ENCODE data around the gene RAPGEF1. TPM values are rescaled to one million over a fixed set of nuclear protein-coding genes. Genes with fewer than 3 reads are reported as not detected.

The RAPGEF1 gene
- total and polyA plus RNA-seq, 2 of the 13 experiments (the other 11 are each of a cell fraction or from before 2014, with no cell fraction given) = 21.2 to 38.9 TPM

DNA sequence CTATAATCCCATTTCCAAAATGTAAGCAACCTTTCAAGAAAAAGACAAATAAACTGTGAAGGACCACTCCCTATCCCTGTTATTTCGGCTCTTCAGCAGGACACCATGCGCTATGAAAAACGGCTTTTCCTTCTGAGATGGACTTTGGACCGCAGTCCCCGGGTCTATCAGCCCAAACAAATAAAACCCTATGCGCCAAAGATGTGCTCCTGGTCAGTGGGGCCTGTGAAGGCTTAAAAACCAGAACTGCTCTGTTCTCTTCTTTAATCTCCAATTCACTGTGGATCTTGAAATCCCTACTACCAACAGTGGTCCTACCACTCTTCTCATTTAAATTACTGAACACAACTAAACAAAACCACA, 33.3 kb downstream of the RAPGEF1 start (continued):
- no peak for TF ChIP-seq RARA (CRISPR knock-in tag; IDR thresholded peaks at IDR 0.05)
- TF ChIP-seq, protein P1, sequence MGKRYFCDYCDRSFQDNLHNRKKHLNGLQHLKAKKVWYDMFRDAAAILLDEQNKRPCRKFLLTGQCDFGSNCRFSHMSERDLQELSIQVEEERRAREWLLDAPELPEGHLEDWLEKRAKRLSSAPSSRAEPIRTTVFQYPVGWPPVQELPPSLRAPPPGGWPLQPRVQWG (CRISPR knock-in tag; IDR thresholded peaks at IDR 0.05; ENCODE audit: borderline replicate concordance, low read depth) = no peak
- TF ChIP-seq ZNF549 (CRISPR knock-in tag; IDR thresholded peaks at IDR 0.05) = no peak
- TF ChIP-seq ZNF776 (CRISPR knock-in tag; IDR thresholded peaks at IDR 0.05) = no peak
- no peak for TF ChIP-seq NR3C1 (CRISPR knock-in tag; IDR thresholded peaks at IDR 0.05)
- TF ChIP-seq ZNF605 (CRISPR knock-in tag; IDR thresholded peaks at IDR 0.05) = no peak
- TF ChIP-seq, protein P2, sequence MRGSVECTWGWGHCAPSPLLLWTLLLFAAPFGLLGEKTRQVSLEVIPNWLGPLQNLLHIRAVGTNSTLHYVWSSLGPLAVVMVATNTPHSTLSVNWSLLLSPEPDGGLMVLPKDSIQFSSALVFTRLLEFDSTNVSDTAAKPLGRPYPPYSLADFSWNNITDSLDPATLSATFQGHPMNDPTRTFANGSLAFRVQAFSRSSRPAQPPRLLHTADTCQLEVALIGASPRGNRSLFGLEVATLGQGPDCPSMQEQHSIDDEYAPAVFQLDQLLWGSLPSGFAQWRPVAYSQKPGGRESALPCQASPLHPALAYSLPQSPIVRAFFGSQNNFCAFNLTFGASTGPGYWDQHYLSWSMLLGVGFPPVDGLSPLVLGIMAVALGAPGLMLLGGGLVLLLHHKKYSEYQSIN (CRISPR knock-in tag; IDR thresholded peaks at IDR 0.05; ENCODE audit: borderline replicate concordance) = no peak
- TF ChIP-seq CHD4 (IDR thresholded peaks at IDR 0.05; ENCODE audit: borderline replicate concordance, low read length) = 0 out of 2 replicates have a peak, but pooled peaks have one; percentile 7
- no peak for TF ChIP-seq ZNF850 (CRISPR knock-in tag; conservative IDR thresholded peaks at IDR 0.05)
- TF ChIP-seq GFI1 (CRISPR knock-in tag; IDR thresholded peaks at IDR 0.05; ENCODE audit: borderline replicate concordance) = peak; percentile 43; the same call in 1 of the 2 replicates
- peak; percentile 13; the same call in 1 of the 2 replicates for TF ChIP-seq NCOR1 (IDR thresholded peaks at IDR 0.05; ENCODE audit: borderline replicate concordance, low read length)
- TF ChIP-seq ZNF775 (CRISPR knock-in tag; IDR thresholded peaks at IDR 0.05; ENCODE audit: borderline replicate concordance) = no peak
- TF ChIP-seq ZNF282 (IDR thresholded peaks at IDR 0.05; ENCODE audit: partially characterized antibody) = no peak
- no peak for TF ChIP-seq KDM4B (CRISPR knock-in tag; IDR thresholded peaks at IDR 0.05)
- TF ChIP-seq PHF21A (CRISPR knock-in tag; IDR thresholded peaks at IDR 0.05) = peak; percentile 61; the same call in 1 of the 2 replicates
- no peak for TF ChIP-seq ZNF563 (CRISPR knock-in tag; IDR thresholded peaks at IDR 0.05)
- TF ChIP-seq, protein P3, sequence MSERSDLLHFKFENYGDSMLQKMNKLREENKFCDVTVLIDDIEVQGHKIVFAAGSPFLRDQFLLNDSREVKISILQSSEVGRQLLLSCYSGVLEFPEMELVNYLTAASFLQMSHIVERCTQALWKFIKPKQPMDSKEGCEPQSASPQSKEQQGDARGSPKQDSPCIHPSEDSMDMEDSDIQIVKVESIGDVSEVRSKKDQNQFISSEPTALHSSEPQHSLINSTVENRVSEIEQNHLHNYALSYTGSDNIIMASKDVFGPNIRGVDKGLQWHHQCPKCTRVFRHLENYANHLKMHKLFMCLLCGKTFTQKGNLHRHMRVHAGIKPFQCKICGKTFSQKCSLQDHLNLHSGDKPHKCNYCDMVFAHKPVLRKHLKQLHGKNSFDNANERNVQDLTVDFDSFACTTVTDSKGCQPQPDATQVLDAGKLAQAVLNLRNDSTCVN (CRISPR knock-in tag; IDR thresholded peaks at IDR 0.05; ENCODE audit: borderline replicate concordance) = no peak
- TF ChIP-seq TEAD3 (CRISPR knock-in tag; optimal IDR thresholded peaks at IDR 0.05; ENCODE audit: borderline replicate concordance) = no peak
- TF ChIP-seq, protein P4, sequence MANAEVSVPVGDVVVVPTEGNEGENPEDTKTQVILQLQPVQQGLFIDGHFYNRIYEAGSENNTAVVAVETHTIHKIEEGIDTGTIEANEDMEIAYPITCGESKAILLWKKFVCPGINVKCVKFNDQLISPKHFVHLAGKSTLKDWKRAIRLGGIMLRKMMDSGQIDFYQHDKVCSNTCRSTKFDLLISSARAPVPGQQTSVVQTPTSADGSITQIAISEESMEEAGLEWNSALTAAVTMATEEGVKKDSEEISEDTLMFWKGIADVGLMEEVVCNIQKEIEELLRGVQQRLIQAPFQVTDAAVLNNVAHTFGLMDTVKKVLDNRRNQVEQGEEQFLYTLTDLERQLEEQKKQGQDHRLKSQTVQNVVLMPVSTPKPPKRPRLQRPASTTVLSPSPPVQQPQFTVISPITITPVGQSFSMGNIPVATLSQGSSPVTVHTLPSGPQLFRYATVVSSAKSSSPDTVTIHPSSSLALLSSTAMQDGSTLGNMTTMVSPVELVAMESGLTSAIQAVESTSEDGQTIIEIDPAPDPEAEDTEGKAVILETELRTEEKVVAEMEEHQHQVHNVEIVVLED (CRISPR knock-in tag; IDR thresholded peaks at IDR 0.05; ENCODE audit: borderline replicate concordance) = no peak
- TF ChIP-seq ZMYM4 (CRISPR knock-in tag; IDR thresholded peaks at IDR 0.05) = no peak
- peak in 1 of 2 experiments; percentile 1; a peak in 1 of 4 replicates for TF ChIP-seq EP300 (IDR thresholded peaks at IDR 0.05; ENCODE audit: low read depth in 2 of 2, low read length in 2 of 2)
- TF ChIP-seq EP300 (CRISPR knock-in tag; IDR thresholded peaks at IDR 0.05; ENCODE audit: borderline replicate concordance) = no peak
- TF ChIP-seq SAP130 (CRISPR knock-in tag; IDR thresholded peaks at IDR 0.05; ENCODE audit: low read depth) = 0 out of 2 replicates have a peak, but pooled peaks have one; percentile 8
- no peak for TF ChIP-seq ZNF644 (CRISPR knock-in tag; IDR thresholded peaks at IDR 0.05; ENCODE audit: low read depth)
